GM12875 (cell line): Measurements from ENCODE around the gene TIMP3.

Experiments used
- H3K4me3 ChIP-seq: one replicate; pipeline ENCODE4 v1.5.1; 2011; ENCODE audit warnings: low read depth, low read length, control low read depth
- TF ChIP-seq, protein P1 (sequence below): IDR thresholded peaks from 2 replicates; pipeline ENCODE4 v1.5.1; 2011; ENCODE audit warnings: low read depth, mild to moderate bottlenecking, control low read depth, inconsistent platforms, low read length, moderate library complexity, borderline replicate concordance; ENCODE audit not compliant: insufficient read depth

The TIMP3 gene

DNA sequence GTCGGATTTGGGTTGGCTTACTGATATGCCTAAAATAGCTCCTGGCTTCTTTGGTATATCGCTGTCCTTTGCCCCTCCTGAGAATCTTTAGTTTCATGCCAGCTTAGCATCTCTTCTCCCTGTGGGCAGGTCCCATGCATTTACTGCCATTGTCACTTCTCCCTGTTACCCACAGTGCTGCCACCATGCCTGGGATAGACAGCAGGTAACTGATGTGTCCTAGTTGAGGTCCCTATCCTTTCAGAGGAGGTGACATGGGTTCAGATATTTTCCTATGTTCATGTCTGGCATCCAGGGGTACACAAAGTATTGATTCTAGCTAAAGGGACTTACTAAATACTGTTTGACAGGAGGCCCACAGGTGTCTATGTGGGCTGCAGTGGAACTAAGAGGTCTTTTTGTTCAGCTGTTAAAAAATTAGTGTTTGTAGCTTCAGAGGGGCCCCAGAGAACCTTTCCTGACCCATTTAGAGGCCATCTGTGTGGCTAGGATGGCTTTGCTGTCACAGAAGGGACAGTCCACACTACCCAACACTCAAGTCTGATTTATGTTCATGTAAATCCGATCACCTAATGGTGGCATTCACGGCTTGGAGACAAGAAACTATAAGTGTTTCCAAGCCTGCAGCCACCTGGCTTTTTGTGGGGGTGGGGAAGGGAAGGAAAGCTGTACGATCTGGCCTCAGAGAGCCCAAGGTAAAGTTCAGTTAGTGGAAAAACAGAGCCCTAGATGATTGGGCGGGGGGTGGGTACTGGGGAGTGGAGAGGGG, 8.5 kb downstream of the TIMP3 start:
- TF ChIP-seq, protein P1, sequence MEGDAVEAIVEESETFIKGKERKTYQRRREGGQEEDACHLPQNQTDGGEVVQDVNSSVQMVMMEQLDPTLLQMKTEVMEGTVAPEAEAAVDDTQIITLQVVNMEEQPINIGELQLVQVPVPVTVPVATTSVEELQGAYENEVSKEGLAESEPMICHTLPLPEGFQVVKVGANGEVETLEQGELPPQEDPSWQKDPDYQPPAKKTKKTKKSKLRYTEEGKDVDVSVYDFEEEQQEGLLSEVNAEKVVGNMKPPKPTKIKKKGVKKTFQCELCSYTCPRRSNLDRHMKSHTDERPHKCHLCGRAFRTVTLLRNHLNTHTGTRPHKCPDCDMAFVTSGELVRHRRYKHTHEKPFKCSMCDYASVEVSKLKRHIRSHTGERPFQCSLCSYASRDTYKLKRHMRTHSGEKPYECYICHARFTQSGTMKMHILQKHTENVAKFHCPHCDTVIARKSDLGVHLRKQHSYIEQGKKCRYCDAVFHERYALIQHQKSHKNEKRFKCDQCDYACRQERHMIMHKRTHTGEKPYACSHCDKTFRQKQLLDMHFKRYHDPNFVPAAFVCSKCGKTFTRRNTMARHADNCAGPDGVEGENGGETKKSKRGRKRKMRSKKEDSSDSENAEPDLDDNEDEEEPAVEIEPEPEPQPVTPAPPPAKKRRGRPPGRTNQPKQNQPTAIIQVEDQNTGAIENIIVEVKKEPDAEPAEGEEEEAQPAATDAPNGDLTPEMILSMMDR: no peak
- no peak overlapping the region for H3K4me3 ChIP-seq

DNA sequence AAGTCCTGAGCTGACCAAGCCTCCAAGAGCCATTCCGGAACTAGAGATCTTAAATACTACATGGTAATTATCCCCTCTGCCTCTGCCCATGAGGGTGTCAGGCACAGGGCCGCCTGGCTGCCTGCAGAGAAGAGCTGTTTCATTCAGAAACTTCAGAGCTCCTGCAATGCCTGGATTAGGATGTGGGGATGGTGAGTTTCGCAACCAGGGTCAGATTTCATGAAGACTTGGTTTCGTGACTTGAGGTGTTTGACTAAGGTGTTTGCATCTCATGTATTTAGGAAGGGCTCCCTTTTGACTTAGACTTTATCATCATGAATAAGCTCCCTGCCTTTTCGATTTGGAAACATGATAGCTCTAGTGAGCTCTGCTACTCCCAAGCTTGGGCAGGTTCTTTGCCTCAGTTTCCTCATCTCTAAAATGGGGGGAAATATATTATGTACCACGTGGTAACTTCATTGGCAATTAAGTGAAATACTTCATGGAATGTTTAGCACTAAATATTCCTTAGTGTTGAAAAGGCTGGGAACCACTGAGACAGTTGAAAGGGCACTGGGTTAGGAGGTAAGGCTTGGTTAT, 9.1 kb downstream of the TIMP3 start:
- TF ChIP-seq, protein P1: no peak
- no peak overlapping the region for H3K4me3 ChIP-seq

DNA sequence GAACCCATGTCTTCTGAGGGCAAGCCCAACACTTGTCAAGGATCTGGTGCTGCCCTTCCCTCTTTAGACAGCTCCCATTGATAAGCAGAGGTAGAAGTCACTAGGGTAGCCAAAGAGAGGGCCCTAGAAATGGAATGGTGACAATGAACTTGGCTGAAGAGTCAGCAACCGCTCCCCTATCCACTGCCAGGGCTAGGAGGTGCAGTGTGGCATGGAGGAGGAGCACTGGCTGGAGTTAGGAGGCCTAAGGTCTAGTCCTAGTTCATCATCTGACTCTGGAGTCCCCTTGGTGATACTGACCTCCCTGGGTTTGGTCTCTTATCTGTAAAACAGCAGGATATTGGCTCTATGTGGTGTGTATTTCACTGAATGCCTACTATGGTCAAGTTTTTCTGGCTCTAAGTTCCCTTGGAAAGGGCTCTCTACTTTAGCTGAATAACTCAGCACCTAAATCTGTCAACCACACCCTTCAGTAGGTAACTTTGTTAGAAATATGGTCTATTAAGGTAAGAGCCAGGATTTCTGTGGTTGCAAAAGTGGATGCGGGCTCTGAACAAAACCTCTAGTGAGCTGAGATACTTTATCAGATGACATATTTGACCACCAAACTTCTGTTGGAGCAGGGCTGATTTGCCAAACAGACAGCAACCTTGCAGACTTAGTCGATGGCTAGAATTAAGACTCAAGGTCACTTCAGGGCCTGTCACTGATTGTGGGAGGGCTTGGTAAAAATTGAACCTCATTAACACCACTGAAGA, 10.5 kb downstream of the TIMP3 start:
- no peak overlapping the region for H3K4me3 ChIP-seq
- TF ChIP-seq, protein P1: no peak

DNA sequence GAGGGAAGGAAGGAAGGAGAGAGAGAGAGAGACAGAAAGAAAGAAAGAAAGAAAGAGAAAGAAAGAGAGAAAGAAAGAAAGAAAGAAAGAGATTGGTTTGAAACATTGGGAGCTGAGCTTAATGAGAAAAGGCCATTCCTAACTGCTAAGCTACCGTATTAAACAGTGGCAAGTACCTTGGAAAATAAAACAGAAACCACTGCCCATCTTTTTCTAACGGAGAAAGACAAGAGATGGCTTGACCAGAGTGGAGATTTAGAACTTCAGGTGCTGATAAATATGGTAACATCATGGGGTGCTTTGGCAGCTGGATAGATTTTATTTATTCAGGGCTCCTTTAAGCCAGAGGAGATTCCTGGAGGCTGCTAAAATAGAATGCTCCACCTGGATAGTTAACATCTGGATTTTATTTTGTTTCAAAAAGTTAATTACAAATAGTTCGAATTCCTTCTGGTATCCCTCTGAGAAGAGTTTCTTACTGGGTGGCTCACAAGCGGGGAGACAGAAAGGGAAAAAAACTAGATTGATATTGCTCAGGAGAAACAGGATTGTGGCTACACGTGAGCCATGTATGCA, 12.9 kb downstream of the TIMP3 start:
- no peak overlapping the region for H3K4me3 ChIP-seq
- TF ChIP-seq, protein P1: no peak

DNA sequence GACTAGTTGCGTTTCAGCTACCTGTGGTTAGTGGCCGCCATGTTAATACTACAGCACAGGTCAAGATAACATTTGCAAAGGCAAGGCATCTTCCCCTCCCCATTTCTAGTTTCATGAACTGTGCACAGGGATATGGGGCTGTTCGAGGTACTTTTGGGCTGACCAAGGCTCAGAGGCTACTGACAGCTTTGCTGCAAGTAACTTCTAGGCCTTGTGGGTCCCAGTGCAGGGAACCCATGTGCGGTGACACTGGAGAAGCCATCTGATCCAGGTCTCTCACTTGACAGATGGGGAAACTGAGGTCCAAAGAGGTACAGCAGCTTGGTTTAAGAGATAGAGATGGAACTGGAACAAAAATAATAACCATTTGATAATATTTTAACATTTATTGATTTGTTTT, 13.6 kb downstream of the TIMP3 start:
- TF ChIP-seq, protein P1: no peak
- H3K4me3 ChIP-seq: no peak overlapping the region

DNA sequence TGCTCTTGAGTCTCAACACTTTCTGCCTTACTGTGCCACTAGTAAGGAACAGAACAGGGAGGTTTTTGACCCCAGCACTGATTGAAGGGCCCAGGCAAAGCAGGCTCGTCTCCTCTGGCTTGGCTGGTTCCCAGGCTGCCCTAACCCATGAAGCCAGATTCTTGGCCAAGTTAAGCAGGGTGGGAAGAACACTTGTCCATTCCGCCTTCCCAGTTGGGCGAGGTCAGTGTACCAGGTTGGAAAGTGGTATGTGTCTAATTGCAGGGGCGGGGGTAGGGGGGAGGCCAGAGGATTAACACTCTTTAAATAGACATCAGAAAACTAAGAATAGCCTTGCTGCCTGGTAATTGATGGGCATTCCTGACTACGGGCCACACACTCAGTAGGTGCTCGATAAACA, 14.4 kb downstream of the TIMP3 start:
- TF ChIP-seq, protein P1: no peak
- H3K4me3 ChIP-seq: no peak overlapping the region
